ENCODE results near the gene SKI. TPM values are rescaled to one million over a fixed set of nuclear protein-coding genes. Genes with fewer than 3 reads are reported as not detected.

SKI gene
- total RNA-seq, 1 experiment from 2014 or later, result 53.7 TPM

- H3K36me3 Mint-ChIP-seq (ENCODE audit: insufficient read depth, unreplicated experiment), result peaks cover 50% of the 10 kb centered on the region
- intact Hi-C loops (cut with micrococcal nuclease), result no loop called here
- H3K4me1 Mint-ChIP-seq (ENCODE audit: insufficient read depth, unreplicated experiment), result no peaks in the 10 kb centered on the region
- TF ChIP-seq CTCF (IDR thresholded peaks at IDR 0.05; ENCODE audit: unreplicated experiment), result no peak
- DNase-seq (ENCODE audit: unreplicated experiment), result no peak
- H3K27me3 Mint-ChIP-seq (ENCODE audit: insufficient read depth, unreplicated experiment), result no peaks in the 10 kb centered on the region
- ChIA-PET POLR2A (no interaction called here), CTCF (no interaction called here)
- no peak overlapping the region for H3K4me3 Mint-ChIP-seq (ENCODE audit: unreplicated experiment)
- H3K9me3 Mint-ChIP-seq (ENCODE audit: unreplicated experiment), result no peaks in the 10 kb centered on the region
- no peak overlapping the region for H3K27ac Mint-ChIP-seq (ENCODE audit: low read depth, unreplicated experiment)
- no TSS peak for BruUV-seq (replicated peaks)
Measured at GRCh38 chr1:2303016-2303775, 75.1 kb downstream of the SKI start.

GRCh38 chr1:2303781-2304180 is 75.7 kb downstream of the SKI start:
- no peak for TF ChIP-seq CTCF (IDR thresholded peaks at IDR 0.05; ENCODE audit: unreplicated experiment)
- intact Hi-C loops (cut with micrococcal nuclease), result no loop called here
- CTCF ChIA-PET, result no interaction called here
- H3K27ac Mint-ChIP-seq (ENCODE audit: low read depth, unreplicated experiment), result no peak overlapping the region
- POLR2A ChIA-PET, result no interaction called here
- no peaks in the 10 kb centered on the region for H3K9me3 Mint-ChIP-seq (ENCODE audit: unreplicated experiment)
- no TSS peak for BruUV-seq (replicated peaks)
- peaks cover 52% of the 10 kb centered on the region for H3K36me3 Mint-ChIP-seq (ENCODE audit: insufficient read depth, unreplicated experiment)
- no peaks in the 10 kb centered on the region for H3K4me1 Mint-ChIP-seq (ENCODE audit: insufficient read depth, unreplicated experiment)
- H3K4me3 Mint-ChIP-seq (ENCODE audit: unreplicated experiment), result no peak overlapping the region
- no peak for DNase-seq (ENCODE audit: unreplicated experiment)
- H3K27me3 Mint-ChIP-seq (ENCODE audit: insufficient read depth, unreplicated experiment), result no peaks in the 10 kb centered on the region

GRCh38 chr1:2304282-2304681 is 76.2 kb downstream of the SKI start:
- no peaks in the 10 kb centered on the region for H3K27me3 Mint-ChIP-seq (ENCODE audit: insufficient read depth, unreplicated experiment)
- H3K4me3 Mint-ChIP-seq (ENCODE audit: unreplicated experiment), result no peak overlapping the region
- CTCF ChIA-PET, result no interaction called here
- no TSS peak for BruUV-seq (replicated peaks)
- POLR2A ChIA-PET, result no interaction called here
- H3K9me3 Mint-ChIP-seq (ENCODE audit: unreplicated experiment), result no peaks in the 10 kb centered on the region
- H3K4me1 Mint-ChIP-seq (ENCODE audit: insufficient read depth, unreplicated experiment), result no peaks in the 10 kb centered on the region
- no peak for DNase-seq (ENCODE audit: unreplicated experiment)
- H3K36me3 Mint-ChIP-seq (ENCODE audit: insufficient read depth, unreplicated experiment), result peaks cover 52% of the 10 kb centered on the region
- intact Hi-C loops (cut with micrococcal nuclease), result no loop called here
- H3K27ac Mint-ChIP-seq (ENCODE audit: low read depth, unreplicated experiment), result no peak overlapping the region
- TF ChIP-seq CTCF (IDR thresholded peaks at IDR 0.05; ENCODE audit: unreplicated experiment), result no peak

GRCh38 chr1:2304921-2305681 is 77.0 kb downstream of the SKI start:
- TF ChIP-seq CTCF (IDR thresholded peaks at IDR 0.05; ENCODE audit: unreplicated experiment), result no peak
- ChIA-PET CTCF (interaction anchor here (0.6 kb wide), 1 partner anchor 131 kb away, joined by 3 read pairs; no protein-coding TSS in a partner anchor), POLR2A (no interaction called here)
- no peaks in the 10 kb centered on the region for H3K27me3 Mint-ChIP-seq (ENCODE audit: insufficient read depth, unreplicated experiment)
- H3K27ac Mint-ChIP-seq (ENCODE audit: low read depth, unreplicated experiment), result no peak overlapping the region
- BruUV-seq (replicated peaks), result no TSS peak
- no peak for DNase-seq (ENCODE audit: unreplicated experiment)
- H3K36me3 Mint-ChIP-seq (ENCODE audit: insufficient read depth, unreplicated experiment), result peaks cover 52% of the 10 kb centered on the region
- intact Hi-C loops (cut with micrococcal nuclease), result no loop called here
- H3K9me3 Mint-ChIP-seq (ENCODE audit: unreplicated experiment), result no peaks in the 10 kb centered on the region
- no peaks in the 10 kb centered on the region for H3K4me1 Mint-ChIP-seq (ENCODE audit: insufficient read depth, unreplicated experiment)
- no peak overlapping the region for H3K4me3 Mint-ChIP-seq (ENCODE audit: unreplicated experiment)

Measured in MCF 10A (cell line).